Astrocyte of the cerebellum (primary cell): ENCODE data around the gene ALKBH5.

Source experiments
- DNase-seq: peaks from one replicate; pipeline ENCODE4 v3.0.0-alpha.2; 2011; ENCODE audit warnings: low read depth
- H3K4me3 ChIP-seq: 2 replicates; pipeline ENCODE4 v1.5.1; 2011; ENCODE audit warnings: mild to moderate bottlenecking, low read depth, low read length, moderate library complexity
- in situ Hi-C: cut with HindIII; loops from 2 replicates; pipeline ENCODE4 v1.10.0; 2017; ENCODE audit warnings: low sequenced_read_pairs
- TF ChIP-seq, protein P1 (sequence below): IDR thresholded peaks from 2 replicates; pipeline ENCODE4 v1.5.1; 2012; ENCODE audit warnings: low read length, low read depth, moderate library complexity, mild to moderate bottlenecking; ENCODE audit errors: missing control alignments

ALKBH5 gene

GRCh38 chr17:18248811-18249210 lies 65.2 kb downstream of the ALKBH5 start:
- TF ChIP-seq, protein P1, sequence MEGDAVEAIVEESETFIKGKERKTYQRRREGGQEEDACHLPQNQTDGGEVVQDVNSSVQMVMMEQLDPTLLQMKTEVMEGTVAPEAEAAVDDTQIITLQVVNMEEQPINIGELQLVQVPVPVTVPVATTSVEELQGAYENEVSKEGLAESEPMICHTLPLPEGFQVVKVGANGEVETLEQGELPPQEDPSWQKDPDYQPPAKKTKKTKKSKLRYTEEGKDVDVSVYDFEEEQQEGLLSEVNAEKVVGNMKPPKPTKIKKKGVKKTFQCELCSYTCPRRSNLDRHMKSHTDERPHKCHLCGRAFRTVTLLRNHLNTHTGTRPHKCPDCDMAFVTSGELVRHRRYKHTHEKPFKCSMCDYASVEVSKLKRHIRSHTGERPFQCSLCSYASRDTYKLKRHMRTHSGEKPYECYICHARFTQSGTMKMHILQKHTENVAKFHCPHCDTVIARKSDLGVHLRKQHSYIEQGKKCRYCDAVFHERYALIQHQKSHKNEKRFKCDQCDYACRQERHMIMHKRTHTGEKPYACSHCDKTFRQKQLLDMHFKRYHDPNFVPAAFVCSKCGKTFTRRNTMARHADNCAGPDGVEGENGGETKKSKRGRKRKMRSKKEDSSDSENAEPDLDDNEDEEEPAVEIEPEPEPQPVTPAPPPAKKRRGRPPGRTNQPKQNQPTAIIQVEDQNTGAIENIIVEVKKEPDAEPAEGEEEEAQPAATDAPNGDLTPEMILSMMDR, result no peak
- in situ Hi-C loops, result no loop called here
- DNase-seq, result no peak
- H3K4me3 ChIP-seq, result no peak overlapping the region

- no peak overlapping the region for H3K4me3 ChIP-seq
- in situ Hi-C loops, result no loop called here
- TF ChIP-seq, protein P1, result no peak
- no peak for DNase-seq
Measured at GRCh38 chr17:18250259-18250658, 66.6 kb downstream of the ALKBH5 start.

DNA sequence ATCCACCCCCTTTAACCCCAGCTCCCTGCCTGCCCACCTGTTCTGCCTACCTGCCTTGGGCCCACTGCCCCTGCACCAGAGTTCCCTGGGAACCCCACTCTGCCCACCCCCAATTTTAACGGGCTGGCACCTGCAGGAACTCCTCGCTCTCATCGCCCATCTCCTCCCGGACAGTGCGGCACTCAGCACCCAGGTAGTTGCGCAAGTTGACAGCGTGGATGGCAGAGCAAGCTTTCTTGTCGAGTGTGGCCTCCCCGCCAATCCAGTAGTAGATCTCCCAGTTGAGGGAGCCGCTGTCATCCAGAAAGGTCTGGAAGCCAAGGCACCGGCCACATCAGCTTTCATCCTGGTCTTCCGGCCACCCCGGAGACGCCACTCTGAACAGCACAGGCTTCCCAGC lies 67.1 kb downstream of the ALKBH5 start:
- DNase-seq, result no peak
- H3K4me3 ChIP-seq, result no peak overlapping the region
- TF ChIP-seq, protein P1, result no peak
- in situ Hi-C loops, result no loop called here

DNA sequence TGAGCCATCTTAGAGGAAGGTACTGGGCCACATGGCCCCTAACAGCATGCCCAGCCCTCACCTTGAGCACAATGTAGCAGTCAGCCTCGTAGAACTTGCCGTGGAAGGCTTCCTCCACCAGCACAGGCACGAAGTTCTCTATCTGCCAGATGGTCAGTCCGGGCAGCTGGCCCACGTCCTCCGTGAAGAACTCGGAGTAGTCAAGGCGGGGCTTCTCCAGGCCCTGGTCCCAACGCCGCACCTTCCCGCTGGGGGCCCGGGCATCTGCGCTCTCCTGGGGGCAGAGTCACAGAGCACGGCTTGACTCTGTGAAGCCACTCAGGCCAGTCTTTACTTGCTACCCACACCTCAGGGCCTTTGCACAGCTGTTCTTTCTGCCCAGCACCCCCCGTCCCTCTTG lies 67.6 kb downstream of the ALKBH5 start:
- in situ Hi-C loops, result no loop called here
- no peak for DNase-seq
- H3K4me3 ChIP-seq, result no peak overlapping the region
- TF ChIP-seq, protein P1, result no peak

DNA sequence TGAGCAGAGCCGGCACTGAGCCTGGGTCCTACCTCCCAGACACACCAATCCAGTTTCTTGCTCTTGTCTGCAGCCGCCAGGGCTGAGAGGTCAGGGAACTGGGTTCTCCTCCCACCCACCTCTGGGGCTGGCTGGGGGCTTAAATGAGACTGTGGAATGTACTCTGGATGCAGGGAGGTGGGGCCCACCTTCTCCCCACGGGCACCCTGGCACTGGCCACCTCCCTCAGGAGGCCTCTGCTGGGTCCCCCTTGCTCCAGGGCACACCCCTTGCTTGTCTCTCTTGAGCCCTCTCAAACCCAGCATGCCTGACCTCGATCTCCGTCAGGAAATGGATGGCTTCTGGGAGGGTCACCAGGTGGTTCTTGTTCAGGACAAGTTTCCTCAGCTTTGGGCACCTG lies 68.5 kb downstream of the ALKBH5 start:
- in situ Hi-C loops, result no loop called here
- DNase-seq, result no peak
- H3K4me3 ChIP-seq, result no peak overlapping the region
- TF ChIP-seq, protein P1, result no peak

DNA sequence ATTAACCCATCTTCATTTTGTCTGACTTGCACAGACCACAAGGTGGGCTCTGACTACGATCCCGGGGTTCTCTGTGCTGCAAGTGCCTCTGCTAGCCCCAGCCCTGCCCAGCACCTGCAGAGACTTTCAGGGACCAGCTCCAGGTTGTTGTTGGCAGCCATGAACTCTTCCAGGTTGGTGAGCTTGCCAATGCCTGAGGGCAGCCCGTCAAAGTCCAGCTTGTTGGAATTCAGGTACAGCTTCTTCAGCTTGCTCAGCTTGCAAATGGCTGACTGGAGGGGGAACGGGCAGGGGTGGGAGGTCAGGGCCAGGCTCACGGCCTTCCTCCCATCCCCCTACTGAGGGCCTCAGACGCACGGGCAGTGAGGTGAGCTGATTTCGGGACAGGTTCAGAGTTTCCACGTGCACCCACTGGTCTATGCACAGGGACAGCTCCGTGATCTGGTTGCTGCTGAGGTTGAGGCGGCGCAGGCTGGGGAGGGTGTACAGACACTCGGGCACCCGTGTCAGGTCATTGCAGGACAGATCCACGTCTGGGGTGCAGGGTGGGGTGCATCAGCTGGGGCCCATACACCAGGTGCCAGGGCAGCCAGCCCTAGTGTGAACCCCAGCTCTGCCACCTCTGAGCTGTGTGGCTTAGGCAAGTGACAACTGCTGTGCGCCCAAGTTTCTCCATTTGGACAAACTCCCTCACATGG lies 69.7 kb downstream of the ALKBH5 start:
- in situ Hi-C loops, result no loop called here
- TF ChIP-seq, protein P1, result no peak
- no peak for DNase-seq
- no peak overlapping the region for H3K4me3 ChIP-seq
